ENCODE results near the gene SLC16A11.
A peak's percentile ranks its signal among the peaks of the same experiment; 100 is the strongest.
"Not testable (repeated sequence)": the region's sequence is repeated elsewhere in the genome, so short reads cannot be mapped to it uniquely, and the experiment has no call there.

The SLC16A11 gene

GRCh38 chr17:7048968-7049367, 5.1 kb upstream of the SLC16A11 start:
- ATAC-seq: no peak
- TF ChIP-seq ZNF70 (CRISPR knock-in tag; IDR thresholded peaks at IDR 0.05) (no peak), ZFP3 (CRISPR knock-in tag; IDR thresholded peaks at IDR 0.05) (peak; percentile 97), CSDC2 (CRISPR knock-in tag; IDR thresholded peaks at IDR 0.05) (no peak), ZC3H10 (CRISPR knock-in tag; IDR thresholded peaks at IDR 0.05) (no peak)

- TF ChIP-seq CSDC2 (CRISPR knock-in tag; IDR thresholded peaks at IDR 0.05) (no peak), TSHZ2 (CRISPR knock-in tag; IDR thresholded peaks at IDR 0.05) (no peak), BACH2 (CRISPR knock-in tag; IDR thresholded peaks at IDR 0.05; ENCODE audit: borderline replicate concordance) (no peak), ISL1 (CRISPR knock-in tag; IDR thresholded peaks at IDR 0.05) (no peak), TCF4 (CRISPR knock-in tag; IDR thresholded peaks at IDR 0.05; ENCODE audit: borderline replicate concordance) (no peak)
- ATAC-seq: no peak
Observed at GRCh38 chr17:7047566-7047965, 3.7 kb upstream of the SLC16A11 start.

GRCh38 chr17:7046725-7047397, 3.0 kb upstream of the SLC16A11 start:
- ATAC-seq: not testable (repeated sequence)

DNA sequence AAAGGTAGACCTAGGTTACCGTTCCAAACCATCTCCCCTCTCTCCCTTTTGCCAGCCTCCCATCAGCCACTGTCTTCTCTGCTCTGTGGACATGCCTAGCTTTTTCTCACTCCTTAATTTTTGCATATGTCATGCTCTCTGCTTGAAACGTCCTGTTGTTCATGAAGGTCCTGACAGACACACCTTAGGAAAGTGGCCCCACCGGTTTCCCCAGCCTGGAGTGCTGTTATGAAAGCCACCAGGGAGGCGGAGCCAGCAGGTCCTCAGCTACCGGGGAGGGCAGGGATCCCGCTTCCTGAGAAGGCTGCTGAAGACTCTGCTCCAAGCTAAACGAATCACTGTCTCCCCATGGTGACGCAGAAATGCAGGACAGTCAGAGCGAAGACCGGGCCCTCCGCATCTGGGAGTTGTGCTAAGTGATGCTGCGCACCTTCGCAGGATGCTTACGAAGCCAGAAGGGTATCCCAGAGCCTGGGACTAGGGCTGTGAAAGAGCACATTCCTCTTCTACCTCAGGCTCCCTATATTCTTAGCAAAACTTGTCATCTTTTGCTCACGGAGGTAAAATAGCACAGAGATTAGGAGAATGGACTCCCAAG, 2.3 kb upstream of the SLC16A11 start:
- peak; percentile 35 for ATAC-seq
- TF ChIP-seq SNAI2 (CRISPR knock-in tag; IDR thresholded peaks at IDR 0.05): no peak
- TF ChIP-seq ZNF8 (CRISPR knock-in tag; IDR thresholded peaks at IDR 0.05): no peak
- no peak for TF ChIP-seq TCF4 (CRISPR knock-in tag; IDR thresholded peaks at IDR 0.05; ENCODE audit: borderline replicate concordance)
- TF ChIP-seq OSR1 (CRISPR knock-in tag; IDR thresholded peaks at IDR 0.05): no peak
- no peak for TF ChIP-seq RARB (CRISPR knock-in tag; IDR thresholded peaks at IDR 0.05)
- no peak for TF ChIP-seq ZNF70 (CRISPR knock-in tag; IDR thresholded peaks at IDR 0.05)
- no peak for TF ChIP-seq TSHZ2 (CRISPR knock-in tag; IDR thresholded peaks at IDR 0.05)
- no peak for TF ChIP-seq BACH2 (CRISPR knock-in tag; IDR thresholded peaks at IDR 0.05; ENCODE audit: borderline replicate concordance)
- TF ChIP-seq, protein P1, sequence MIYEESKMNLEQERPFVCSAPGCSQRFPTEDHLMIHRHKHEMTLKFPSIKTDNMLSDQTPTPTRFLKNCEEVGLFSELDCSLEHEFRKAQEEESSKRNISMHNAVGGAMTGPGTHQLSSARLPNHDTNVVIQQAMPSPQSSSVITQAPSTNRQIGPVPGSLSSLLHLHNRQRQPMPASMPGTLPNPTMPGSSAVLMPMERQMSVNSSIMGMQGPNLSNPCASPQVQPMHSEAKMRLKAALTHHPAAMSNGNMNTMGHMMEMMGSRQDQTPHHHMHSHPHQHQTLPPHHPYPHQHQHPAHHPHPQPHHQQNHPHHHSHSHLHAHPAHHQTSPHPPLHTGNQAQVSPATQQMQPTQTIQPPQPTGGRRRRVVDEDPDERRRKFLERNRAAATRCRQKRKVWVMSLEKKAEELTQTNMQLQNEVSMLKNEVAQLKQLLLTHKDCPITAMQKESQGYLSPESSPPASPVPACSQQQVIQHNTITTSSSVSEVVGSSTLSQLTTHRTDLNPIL (CRISPR knock-in tag; IDR thresholded peaks at IDR 0.05; ENCODE audit: low read depth): no peak
- no peak for TF ChIP-seq GLIS3 (CRISPR knock-in tag; IDR thresholded peaks at IDR 0.05)
- TF ChIP-seq, protein P2, sequence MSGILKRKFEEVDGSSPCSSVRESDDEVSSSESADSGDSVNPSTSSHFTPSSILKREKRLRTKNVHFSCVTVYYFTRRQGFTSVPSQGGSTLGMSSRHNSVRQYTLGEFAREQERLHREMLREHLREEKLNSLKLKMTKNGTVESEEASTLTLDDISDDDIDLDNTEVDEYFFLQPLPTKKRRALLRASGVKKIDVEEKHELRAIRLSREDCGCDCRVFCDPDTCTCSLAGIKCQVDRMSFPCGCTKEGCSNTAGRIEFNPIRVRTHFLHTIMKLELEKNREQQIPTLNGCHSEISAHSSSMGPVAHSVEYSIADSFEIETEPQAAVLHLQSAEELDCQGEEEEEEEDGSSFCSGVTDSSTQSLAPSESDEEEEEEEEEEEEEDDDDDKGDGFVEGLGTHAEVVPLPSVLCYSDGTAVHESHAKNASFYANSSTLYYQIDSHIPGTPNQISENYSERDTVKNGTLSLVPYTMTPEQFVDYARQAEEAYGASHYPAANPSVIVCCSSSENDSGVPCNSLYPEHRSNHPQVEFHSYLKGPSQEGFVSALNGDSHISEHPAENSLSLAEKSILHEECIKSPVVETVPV (CRISPR knock-in tag; IDR thresholded peaks at IDR 0.05): no peak
- no peak for TF ChIP-seq PPARA (CRISPR knock-in tag; IDR thresholded peaks at IDR 0.05; ENCODE audit: borderline replicate concordance)
- no peak for TF ChIP-seq ZNF565 (CRISPR knock-in tag; conservative IDR thresholded peaks at IDR 0.05; ENCODE audit: low read depth)
- TF ChIP-seq ZFP3 (CRISPR knock-in tag; IDR thresholded peaks at IDR 0.05): no peak
- TF ChIP-seq CSDC2 (CRISPR knock-in tag; IDR thresholded peaks at IDR 0.05): no peak
- no peak for TF ChIP-seq ZC3H10 (CRISPR knock-in tag; IDR thresholded peaks at IDR 0.05)
